H9 (cell line): ENCODE results near the gene DOCK9. TPM values are rescaled to one million over a fixed set of nuclear protein-coding genes. Genes with fewer than 3 reads are reported as not detected.

Experiments
- DNase-seq: peaks from one replicate; pipeline ENCODE4 v3.0.0-alpha.2; 2017
- H2AFZ ChIP-seq: one replicate; pipeline ENCODE4 v1.6.1; 2013; ENCODE audit warnings: mild to moderate bottlenecking, low read length, control low read depth, moderate library complexity
- H2AK5ac ChIP-seq: 2 replicates; pipeline ENCODE4 v1.6.1; 2013; ENCODE audit warnings: low read length, control low read depth, mixed read lengths; ENCODE audit not compliant: insufficient read length
- H2BK120ac ChIP-seq: one replicate; pipeline ENCODE4 v1.6.1; 2013; ENCODE audit warnings: low read depth, mild to moderate bottlenecking, low read length, control low read depth, inconsistent platforms; ENCODE audit not compliant: poor library complexity, severe bottlenecking
- H2BK12ac ChIP-seq: 2 replicates; pipeline ENCODE4 v1.6.1; 2013; ENCODE audit warnings: low read length, control low read depth, mixed read lengths, low read depth; ENCODE audit not compliant: insufficient read length
- H2BK15ac ChIP-seq: 2 replicates; pipeline ENCODE4 v1.6.1; 2013; ENCODE audit warnings: low read depth, low read length, control low read depth
- H2BK20ac ChIP-seq: one replicate; pipeline ENCODE4 v1.6.1; 2013; ENCODE audit warnings: low read depth, mild to moderate bottlenecking, low read length, control low read depth, inconsistent platforms; ENCODE audit not compliant: poor library complexity, severe bottlenecking
- H2BK5ac ChIP-seq: 2 replicates; pipeline ENCODE4 v1.6.1; 2013; ENCODE audit warnings: low read length, control low read depth, mixed read lengths; ENCODE audit not compliant: insufficient read length
- H3K14ac ChIP-seq: 2 replicates; pipeline ENCODE4 v1.6.1; 2013; ENCODE audit warnings: low read length, control low read depth; ENCODE audit not compliant: insufficient read depth
- H3K18ac ChIP-seq: 2 replicates; pipeline ENCODE4 v1.6.1; 2013; ENCODE audit warnings: low read depth, mild to moderate bottlenecking, mixed read lengths, low read length, control low read depth; ENCODE audit not compliant: insufficient read length
- H3K23ac ChIP-seq: 2 replicates; pipeline ENCODE4 v1.6.1; 2013; ENCODE audit warnings: low read length, control low read depth, mixed read lengths, low read depth; ENCODE audit not compliant: insufficient read length
- H3K23me2 ChIP-seq: 2 replicates; pipeline ENCODE4 v1.6.1; 2013; ENCODE audit warnings: low read depth, mild to moderate bottlenecking, mixed read lengths, low read length, control low read depth; ENCODE audit not compliant: insufficient read length, poor library complexity, severe bottlenecking
- H3K27ac ChIP-seq: 2 replicates; pipeline ENCODE4 v1.5.1; 2013; ENCODE audit warnings: low read length, control low read depth, mixed read lengths, low read depth; ENCODE audit not compliant: insufficient read length
- H3K27me3 ChIP-seq: 2 replicates; pipeline ENCODE4 v1.6.1; 2013; ENCODE audit warnings: low read length, control low read depth, inconsistent platforms; ENCODE audit not compliant: insufficient read depth
- H3K4ac ChIP-seq: 2 replicates; pipeline ENCODE4 v1.6.1; 2013; ENCODE audit warnings: low read depth, mild to moderate bottlenecking, control low read depth, inconsistent platforms, low read length, moderate library complexity
- H3K4me1 ChIP-seq: 2 replicates; pipeline ENCODE4 v1.6.1; 2013; ENCODE audit warnings: low read length, control low read depth, inconsistent platforms; ENCODE audit not compliant: insufficient read depth
- H3K4me2 ChIP-seq: 2 replicates; pipeline ENCODE4 v1.6.1; 2013; ENCODE audit warnings: low read length, control low read depth, mixed read lengths; ENCODE audit not compliant: insufficient read length, insufficient read depth
- H3K56ac ChIP-seq: 2 replicates; pipeline ENCODE4 v1.6.1; 2013; ENCODE audit warnings: low read depth, mild to moderate bottlenecking, mixed read lengths, low read length, control low read depth; ENCODE audit not compliant: insufficient read length
- H3K79me1 ChIP-seq: 2 replicates; pipeline ENCODE4 v1.6.1; 2013; ENCODE audit warnings: low read depth, mild to moderate bottlenecking, moderate library complexity, low read length, control low read depth, inconsistent platforms; ENCODE audit not compliant: insufficient read depth, poor library complexity, severe bottlenecking
- H3K79me2 ChIP-seq: 2 replicates; pipeline ENCODE4 v1.6.1; 2013; ENCODE audit warnings: low read length, control low read depth, inconsistent platforms; ENCODE audit not compliant: insufficient read depth
- H3K9ac ChIP-seq: 2 replicates; pipeline ENCODE4 v1.6.1; 2013; ENCODE audit warnings: low read length, control low read depth, mixed read lengths; ENCODE audit not compliant: insufficient read length; ENCODE audit errors: extremely low read depth
- H3K9me3 ChIP-seq: one replicate; pipeline ENCODE4 v1.6.1; 2013; ENCODE audit warnings: low read depth, low read length, inconsistent platforms; ENCODE audit not compliant: control insufficient read depth
- H3T11ph ChIP-seq: one replicate; pipeline ENCODE4 v1.6.1; 2013; ENCODE audit warnings: mild to moderate bottlenecking, low read length, control low read depth, inconsistent platforms
- H4K20me1 ChIP-seq: one replicate; pipeline ENCODE4 v1.6.1; 2013; ENCODE audit not compliant: control insufficient read depth, insufficient read length, insufficient read depth
- H4K5ac ChIP-seq: 2 replicates; pipeline ENCODE4 v1.6.1; 2013; ENCODE audit warnings: low read depth, mild to moderate bottlenecking, mixed read lengths, low read length, control low read depth; ENCODE audit not compliant: insufficient read length
- H4K8ac ChIP-seq: replicated peaks from 2 replicates; pipeline ENCODE4 v1.6.1; 2013; ENCODE audit warnings: low read length, control low read depth, mixed read lengths, low read depth; ENCODE audit not compliant: insufficient read length
- H4K91ac ChIP-seq: 2 replicates; pipeline ENCODE4 v1.6.1; 2013; ENCODE audit warnings: low read depth, mild to moderate bottlenecking, moderate library complexity, mixed read lengths, low read length, control low read depth; ENCODE audit not compliant: insufficient read length
- H3K27ac Mint-ChIP-seq, 3 experiments: 2 replicates in 2 of 3; 3 replicates in 1 of 3; pipeline ENCODE4 v1.8.0; 2020 to 2021; ENCODE audit warnings: mixed read lengths in 3 of 3, mild to moderate bottlenecking in 1 of 3, moderate library complexity in 1 of 3
- H3K27me3 Mint-ChIP-seq: 2 replicates; pipeline ENCODE4 v1.8.0; 2021; ENCODE audit warnings: low read depth, mild to moderate bottlenecking, moderate library complexity, mixed read lengths
- H3K36me3 Mint-ChIP-seq, 3 experiments: 2 replicates in 2 of 3; 3 replicates in 1 of 3; pipeline ENCODE4 v1.8.0; 2020 to 2021; ENCODE audit warnings: low read depth in 3 of 3, mixed read lengths in 3 of 3; ENCODE audit not compliant: insufficient read depth in 1 of 3
- H3K4me1 Mint-ChIP-seq, 2 experiments: 2 replicates each; pipeline ENCODE4 v1.8.0; 2020; ENCODE audit warnings: mixed read lengths in 2 of 2
- H3K4me3 Mint-ChIP-seq, 2 experiments: 2 replicates in 1 of 2; 3 replicates in 1 of 2; pipeline ENCODE4 v1.8.0; 2020 to 2021; ENCODE audit warnings: mild to moderate bottlenecking in 2 of 2, mixed read lengths in 2 of 2, moderate library complexity in 1 of 2
- H3K9me3 Mint-ChIP-seq, 2 experiments: 2 replicates in 1 of 2; 3 replicates in 1 of 2; pipeline ENCODE4 v1.8.0; 2020; ENCODE audit warnings: mild to moderate bottlenecking in 2 of 2, mixed read lengths in 2 of 2, moderate library complexity in 1 of 2
- CTCF ChIP-seq: fragments of 200-600 bp; sonication (generic); conservative IDR thresholded peaks from 3 replicates; pipeline ENCODE4 v1.8.0; 2021; ENCODE audit warnings: antibody characterized with exemption, mild to moderate bottlenecking
- WGBS: extraction: QIAGEN DNeasy Blood & Tissue Kit; methylation state at CpG from one replicate; pipeline ENCODE4 v1.1.7; 2013; ENCODE audit warnings: missing lambda C conversion rate, low lambda C conversion rate, mixed read lengths; ENCODE audit not compliant: insufficient read length; ENCODE audit errors: extremely low coverage; 5-methylcytosine and 5-hydroxymethylcytosine counted together
- total RNA-seq: library from RNA; stranded (reverse); gene quantifications from 2 replicates; pipeline ENCODE4 v1.2.1, GENCODE V29; 2021

Gene DOCK9
- total RNA-seq, 1 experiment from 2014 or later: 23.0 TPM

GRCh38 chr13:98795220-98795619 is 182.6 kb downstream of the DOCK9 start:
- H2BK120ac ChIP-seq: no peak overlapping the region
- no peak overlapping the region for H3K4ac ChIP-seq
- no peaks in the 10 kb centered on the region for H3K9me3 Mint-ChIP-seq
- no peak overlapping the region for H3T11ph ChIP-seq
- H3K36me3 Mint-ChIP-seq: peaks cover 0 to 5% (median 5%) of the 10 kb centered on the region in 3 experiments; a peak in 4 of 7 replicates
- H4K91ac ChIP-seq: no peak overlapping the region
- no peaks in the 10 kb centered on the region for H3K27me3 Mint-ChIP-seq
- no peak overlapping the region for H2BK20ac ChIP-seq
- no peaks in the 10 kb centered on the region for H3K79me2 ChIP-seq
- no peaks in the 10 kb centered on the region for H3K79me1 ChIP-seq
- no CpG with 5 or more reads among the region's 6 CpGs for WGBS
- no peaks in the 10 kb centered on the region for H3K4me1 ChIP-seq
- no peak overlapping the region for H3K14ac ChIP-seq
- no peak overlapping the region for H3K4me2 ChIP-seq
- no peak overlapping the region for H3K27ac ChIP-seq
- no peak overlapping the region for H3K27ac Mint-ChIP-seq
- no peak overlapping the region for H3K4me3 Mint-ChIP-seq
- DNase-seq: no peak
- H2AK5ac ChIP-seq: no peak overlapping the region
- H4K5ac ChIP-seq: no peak overlapping the region
- no peaks in the 10 kb centered on the region for H3K9me3 ChIP-seq
- no peaks in the 10 kb centered on the region for H3K4me1 Mint-ChIP-seq
- no peak overlapping the region for H3K9ac ChIP-seq
- no peak overlapping the region for H4K8ac ChIP-seq
- H2BK5ac ChIP-seq: no peak overlapping the region
- H3K18ac ChIP-seq: no peak overlapping the region
- no peaks in the 10 kb centered on the region for H3K23me2 ChIP-seq
- no peak for TF ChIP-seq CTCF
- no peak overlapping the region for H3K56ac ChIP-seq
- H4K20me1 ChIP-seq: peaks cover 3% of the 10 kb centered on the region
- no peak overlapping the region for H2BK15ac ChIP-seq
- no peaks in the 10 kb centered on the region for H3K27me3 ChIP-seq
- no peak overlapping the region for H2BK12ac ChIP-seq
- no peak overlapping the region for H3K23ac ChIP-seq
- H2AFZ ChIP-seq: no peak overlapping the region
